Measurements from ENCODE around the gene PANK3. TPM values are rescaled to one million over a fixed set of nuclear protein-coding genes. Genes with fewer than 3 reads are reported as not detected.

The PANK3 gene
- total RNA-seq, 1 donor = 71.7 TPM

- TF ChIP-seq, protein P1, sequence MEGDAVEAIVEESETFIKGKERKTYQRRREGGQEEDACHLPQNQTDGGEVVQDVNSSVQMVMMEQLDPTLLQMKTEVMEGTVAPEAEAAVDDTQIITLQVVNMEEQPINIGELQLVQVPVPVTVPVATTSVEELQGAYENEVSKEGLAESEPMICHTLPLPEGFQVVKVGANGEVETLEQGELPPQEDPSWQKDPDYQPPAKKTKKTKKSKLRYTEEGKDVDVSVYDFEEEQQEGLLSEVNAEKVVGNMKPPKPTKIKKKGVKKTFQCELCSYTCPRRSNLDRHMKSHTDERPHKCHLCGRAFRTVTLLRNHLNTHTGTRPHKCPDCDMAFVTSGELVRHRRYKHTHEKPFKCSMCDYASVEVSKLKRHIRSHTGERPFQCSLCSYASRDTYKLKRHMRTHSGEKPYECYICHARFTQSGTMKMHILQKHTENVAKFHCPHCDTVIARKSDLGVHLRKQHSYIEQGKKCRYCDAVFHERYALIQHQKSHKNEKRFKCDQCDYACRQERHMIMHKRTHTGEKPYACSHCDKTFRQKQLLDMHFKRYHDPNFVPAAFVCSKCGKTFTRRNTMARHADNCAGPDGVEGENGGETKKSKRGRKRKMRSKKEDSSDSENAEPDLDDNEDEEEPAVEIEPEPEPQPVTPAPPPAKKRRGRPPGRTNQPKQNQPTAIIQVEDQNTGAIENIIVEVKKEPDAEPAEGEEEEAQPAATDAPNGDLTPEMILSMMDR (IDR thresholded peaks at IDR 0.05; ENCODE audit: insufficient read depth, low read depth, low read length) = no peak
- DNase-seq (ENCODE audit: low read depth) = no peak
- H3K4me3 ChIP-seq (ENCODE audit: low read depth, low read length) = no peak overlapping the region
These were observed 33.8 kb upstream of the PANK3 start for GRCh38 chr5:168612996-168613395.

GRCh38 chr5:168612123-168612522 lies 33.0 kb upstream of the PANK3 start:
- DNase-seq (ENCODE audit: low read depth) = no peak
- no peak overlapping the region for H3K4me3 ChIP-seq (ENCODE audit: low read depth, low read length)
- TF ChIP-seq, protein P1 (IDR thresholded peaks at IDR 0.05; ENCODE audit: insufficient read depth, low read depth, low read length) = no peak

DNA sequence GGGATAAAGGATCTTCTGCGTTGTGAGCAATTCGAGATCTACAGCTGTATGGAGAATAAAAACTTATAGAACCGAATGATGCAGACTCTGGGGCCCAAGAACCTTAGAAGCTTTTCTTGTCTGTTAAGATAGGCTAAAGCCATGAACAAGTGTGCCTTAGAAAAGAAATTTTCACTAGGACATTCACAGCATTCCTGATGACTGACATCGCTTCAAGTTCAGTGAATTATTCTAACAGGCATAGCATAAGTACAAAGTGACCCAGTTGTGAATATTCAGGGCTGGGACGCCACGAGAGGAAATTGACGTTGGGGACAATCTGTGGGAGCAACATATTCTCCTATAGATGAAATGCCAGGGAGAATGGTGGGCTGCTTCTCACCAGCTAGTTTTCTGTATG lies 32.0 kb upstream of the PANK3 start:
- TF ChIP-seq, protein P1 (IDR thresholded peaks at IDR 0.05; ENCODE audit: insufficient read depth, low read depth, low read length) = no peak
- no peak for DNase-seq (ENCODE audit: low read depth)
- H3K4me3 ChIP-seq (ENCODE audit: low read depth, low read length) = no peak overlapping the region

DNA sequence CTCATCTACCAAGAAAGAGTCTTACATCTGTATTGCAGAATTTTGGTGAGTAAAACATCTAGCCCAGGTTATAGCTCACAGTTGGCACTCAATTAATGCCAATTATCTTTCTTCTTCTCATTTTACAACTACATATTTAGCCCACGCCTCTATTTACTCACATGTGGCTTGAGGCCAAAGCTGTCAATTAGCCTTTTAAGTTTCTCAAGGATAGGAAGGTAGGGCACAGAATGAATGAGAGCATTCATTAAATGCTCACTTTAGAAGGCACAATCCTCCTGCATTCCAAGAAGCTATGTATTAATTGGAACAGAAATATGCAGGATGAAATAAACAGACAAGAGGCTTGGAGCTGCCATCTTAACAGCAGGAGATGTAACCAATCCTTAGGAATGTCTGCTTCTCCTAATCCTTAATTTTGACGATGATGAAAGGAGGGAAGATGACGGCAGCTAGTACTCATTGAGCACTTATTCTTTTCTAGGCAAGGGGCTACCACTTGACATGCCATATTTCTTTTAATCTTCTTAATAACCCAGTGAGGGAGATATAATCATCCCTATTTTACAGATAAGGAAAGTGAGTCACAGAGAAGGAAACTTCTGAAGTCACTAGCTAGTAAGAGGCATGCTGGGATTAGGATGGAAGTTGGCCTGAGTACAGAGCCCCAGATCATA lies 30.8 kb upstream of the PANK3 start:
- no peak overlapping the region for H3K4me3 ChIP-seq (ENCODE audit: low read depth, low read length)
- TF ChIP-seq, protein P1 (IDR thresholded peaks at IDR 0.05; ENCODE audit: insufficient read depth, low read depth, low read length) = no peak
- DNase-seq (ENCODE audit: low read depth) = no peak

DNA sequence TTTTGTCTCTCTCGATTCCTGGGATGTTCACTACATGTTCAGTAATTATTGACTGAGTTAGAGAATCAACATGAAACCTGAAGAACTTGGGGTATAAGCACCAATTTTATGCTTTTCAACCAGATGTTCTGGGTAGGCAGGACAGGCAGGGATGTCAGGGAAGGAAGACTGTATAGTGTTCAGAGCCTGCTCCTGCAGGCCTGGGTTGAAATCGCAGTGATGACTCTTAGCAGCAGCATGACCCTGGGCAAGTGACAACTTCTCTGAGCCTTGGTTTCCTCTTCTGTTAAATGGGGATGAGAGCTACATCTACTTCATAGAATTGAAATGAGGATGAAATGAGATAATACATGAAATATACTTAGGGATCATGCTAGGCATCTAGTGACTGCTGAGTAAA lies 29.7 kb upstream of the PANK3 start:
- TF ChIP-seq, protein P1 (IDR thresholded peaks at IDR 0.05; ENCODE audit: insufficient read depth, low read depth, low read length) = no peak
- H3K4me3 ChIP-seq (ENCODE audit: low read depth, low read length) = no peak overlapping the region
- DNase-seq (ENCODE audit: low read depth) = no peak

GRCh38 chr5:168608386-168608785 lies 29.2 kb upstream of the PANK3 start:
- H3K4me3 ChIP-seq (ENCODE audit: low read depth, low read length) = no peak overlapping the region
- TF ChIP-seq, protein P1 (IDR thresholded peaks at IDR 0.05; ENCODE audit: insufficient read depth, low read depth, low read length) = no peak
- no peak for DNase-seq (ENCODE audit: low read depth)

DNA sequence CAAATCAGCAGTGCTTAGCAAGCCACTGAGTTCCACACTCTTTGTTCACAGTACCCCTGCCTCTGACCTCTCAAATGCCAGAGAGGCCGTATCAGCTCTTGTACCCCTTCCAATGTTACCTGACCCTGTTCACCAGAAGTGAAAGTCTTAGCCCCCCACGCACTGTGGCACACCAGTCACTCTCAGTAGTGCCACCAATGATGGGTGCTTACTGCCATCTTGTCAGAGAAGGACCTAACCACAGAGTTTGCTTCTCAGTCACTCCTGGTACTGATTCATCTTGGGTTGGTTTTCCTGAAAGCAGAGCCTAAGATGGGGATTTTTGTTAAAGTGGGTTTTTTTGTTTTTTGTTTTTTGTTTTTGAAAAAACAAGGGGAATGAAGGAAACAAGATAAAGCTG lies 28.8 kb upstream of the PANK3 start:
- TF ChIP-seq, protein P1 (IDR thresholded peaks at IDR 0.05; ENCODE audit: insufficient read depth, low read depth, low read length) = no peak
- H3K4me3 ChIP-seq (ENCODE audit: low read depth, low read length) = no peak overlapping the region
- no peak for DNase-seq (ENCODE audit: low read depth)
